ENCODE measurements around the gene PRPF8.
A peak's percentile ranks its signal among the peaks of the same experiment; 100 is the strongest.
"Not testable (repeated sequence)": the region's sequence is repeated elsewhere in the genome, so short reads cannot be mapped to it uniquely, and the experiment has no call there.

PRPF8 gene

GRCh38 chr17:1684378-1685189 is at the start of gene PRPF8:
Gene PRPF8 (minus strand): TSS chr17:1684867. CDS start chr17:1684571, 296 bp downstream.
- peak; percentile 99 for DNase-seq

DNA sequence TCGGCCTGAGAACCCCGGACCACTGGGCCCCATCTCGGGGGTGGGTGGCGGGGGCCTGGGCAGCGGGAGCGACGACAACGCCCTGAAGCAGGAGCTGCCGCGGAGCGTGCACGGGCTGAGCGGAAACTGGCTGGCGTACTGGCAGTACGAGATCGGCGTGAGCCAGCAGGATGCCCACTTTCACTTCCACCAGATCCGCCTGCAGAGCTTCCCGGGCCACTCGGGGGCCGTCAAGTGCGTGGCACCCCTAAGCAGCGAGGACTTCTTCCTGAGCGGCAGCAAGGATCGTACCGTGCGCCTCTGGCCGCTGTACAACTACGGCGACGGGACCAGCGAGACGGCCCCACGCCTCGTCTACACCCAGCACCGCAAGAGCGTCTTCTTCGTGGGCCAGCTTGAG is 49.1 kb upstream of the PRPF8 start:
- no peak for DNase-seq

GRCh38 chr17:1732833-1733321 is 48.2 kb upstream of the PRPF8 start:
- DNase-seq: no peak

DNA sequence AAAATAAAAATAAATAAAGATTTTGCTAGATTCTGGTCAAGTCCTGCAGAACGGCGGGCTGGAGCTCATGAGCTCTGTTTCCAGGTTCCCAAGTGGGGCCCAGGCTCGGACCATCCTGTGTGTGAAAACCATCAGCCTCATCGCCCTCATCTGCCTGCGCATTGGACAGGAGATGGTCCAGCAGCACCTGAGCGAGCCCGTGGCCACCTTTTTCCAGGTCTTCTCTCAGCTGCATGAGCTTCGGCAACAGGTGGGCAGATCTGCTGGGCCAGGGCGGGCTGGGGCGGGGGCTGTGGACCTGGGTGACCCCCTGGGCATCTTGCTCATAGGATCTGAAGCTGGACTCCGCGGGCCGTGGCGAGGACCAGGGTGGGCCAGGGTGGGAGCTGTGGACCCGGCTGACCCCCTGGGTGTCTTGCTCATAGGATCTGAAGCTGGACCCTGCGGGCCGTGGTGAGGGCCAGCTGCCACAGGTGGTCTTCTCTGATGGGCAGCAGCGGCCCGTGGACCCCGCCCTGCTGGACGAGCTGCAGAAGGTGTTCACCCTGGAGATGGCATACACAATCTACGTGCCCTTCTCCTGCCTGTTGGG is 47.7 kb upstream of the PRPF8 start:
- no peak for DNase-seq

DNA sequence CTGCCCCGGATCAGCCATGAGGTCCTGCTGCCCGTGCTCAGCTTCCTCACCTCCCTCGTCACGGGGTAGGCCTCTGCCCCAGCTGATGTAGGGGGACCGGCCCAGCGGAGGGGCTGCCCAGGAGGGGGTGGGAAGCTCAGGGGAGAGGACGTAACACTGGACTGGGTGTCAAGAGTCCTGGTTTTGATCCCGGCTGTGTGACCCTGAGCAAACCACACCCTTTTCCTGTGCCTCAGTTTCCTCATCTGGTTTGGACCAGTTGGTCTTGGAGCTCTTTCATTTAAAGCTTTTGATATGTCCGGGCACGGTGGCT is 46.5 kb upstream of the PRPF8 start:
- no peak for DNase-seq

DNA sequence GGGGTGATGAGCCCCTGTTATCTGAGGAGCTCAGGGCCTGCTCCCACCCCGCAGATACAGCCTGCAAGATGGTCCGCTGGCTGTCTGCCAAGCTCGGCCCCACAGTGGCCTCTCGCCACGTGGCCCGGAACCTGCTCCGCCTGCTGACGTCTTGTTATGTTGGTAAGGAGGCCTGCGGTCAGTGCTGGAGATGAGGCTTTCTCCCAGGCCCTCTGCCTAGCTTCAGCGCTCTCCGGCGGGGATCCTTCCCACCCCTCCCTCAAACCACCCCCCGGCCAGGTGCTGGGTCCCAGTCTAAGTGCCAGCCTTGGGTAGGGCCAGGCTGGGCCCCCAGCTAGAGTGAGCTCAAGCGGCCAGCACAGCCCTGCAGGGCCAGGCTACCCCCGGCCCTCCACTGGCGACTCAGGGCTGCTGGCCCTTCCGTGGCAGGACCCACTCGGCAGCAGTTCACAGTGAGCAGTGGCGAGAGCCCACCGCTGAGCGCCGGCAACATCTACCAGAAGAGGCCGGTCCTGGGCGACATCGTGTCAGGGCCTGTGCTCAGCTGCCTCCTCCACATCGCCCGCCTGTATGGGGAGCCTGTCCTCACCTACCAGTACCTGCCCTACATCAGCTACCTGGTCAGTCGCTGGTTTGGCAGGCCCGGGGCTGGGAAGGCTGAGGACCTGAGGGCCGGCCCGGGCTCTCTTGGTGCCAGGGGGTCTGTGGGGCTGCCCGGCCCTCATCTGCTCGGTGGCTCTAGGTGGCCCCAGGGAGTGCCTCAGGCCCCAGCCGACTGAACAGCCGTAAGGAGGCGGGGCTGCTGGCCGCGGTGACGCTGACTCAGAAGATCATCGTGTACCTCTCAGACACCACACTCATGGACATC is 45.9 kb upstream of the PRPF8 start:
- DNase-seq: no peak

DNA sequence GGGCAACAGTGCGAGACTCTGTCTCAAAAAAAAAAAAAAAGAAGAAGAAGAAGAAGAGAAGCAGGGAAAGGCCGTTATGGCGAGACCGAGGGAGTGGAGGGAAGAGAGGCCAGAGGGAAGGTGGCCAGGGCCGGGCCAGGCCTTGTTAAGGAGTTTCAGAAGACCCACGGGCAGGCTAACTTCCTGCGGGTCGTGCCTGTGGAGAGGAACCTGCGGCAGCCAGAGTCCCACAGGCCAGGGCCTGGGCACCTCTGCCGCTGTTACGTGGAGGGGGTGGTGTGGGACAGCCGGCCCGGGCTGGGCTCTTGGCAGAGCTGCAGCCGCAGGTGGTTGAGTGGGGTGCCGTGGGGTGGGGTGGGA is 45.3 kb upstream of the PRPF8 start:
- no peak for DNase-seq

DNA sequence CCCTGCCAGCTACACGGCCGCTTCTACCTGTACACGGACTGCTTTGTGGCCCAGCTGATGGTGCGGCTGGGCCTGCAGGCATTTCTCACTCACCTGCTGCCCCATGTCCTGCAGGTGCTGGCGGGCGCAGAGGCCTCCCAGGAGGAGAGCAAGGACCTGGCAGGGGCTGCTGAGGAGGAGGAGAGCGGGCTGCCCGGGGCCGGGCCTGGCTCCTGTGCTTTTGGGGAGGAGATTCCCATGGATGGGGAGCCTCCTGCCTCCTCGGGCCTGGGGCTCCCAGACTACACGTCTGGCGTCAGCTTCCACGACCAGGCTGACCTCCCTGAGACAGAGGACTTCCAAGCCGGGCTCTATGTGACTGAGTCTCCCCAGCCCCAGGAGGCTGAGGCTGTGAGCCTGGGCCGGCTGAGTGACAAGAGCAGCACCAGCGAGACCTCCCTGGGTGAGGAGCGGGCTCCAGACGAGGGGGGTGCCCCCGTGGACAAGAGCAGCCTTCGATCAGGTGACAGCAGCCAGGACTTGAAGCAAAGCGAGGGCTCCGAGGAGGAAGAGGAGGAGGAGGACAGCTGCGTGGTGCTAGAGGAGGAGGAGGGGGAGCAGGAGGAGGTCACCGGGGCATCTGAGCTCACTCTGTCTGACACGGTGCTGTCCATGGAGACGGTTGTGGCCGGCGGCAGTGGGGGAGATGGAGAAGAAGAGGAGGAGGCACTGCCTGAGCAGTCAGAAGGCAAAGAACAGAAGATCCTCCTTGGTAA is 43.4 kb upstream of the PRPF8 start:
- no peak for DNase-seq

GRCh38 chr17:1727258-1727789 is 42.7 kb upstream of the PRPF8 start:
- DNase-seq: no peak

- no peak for DNase-seq
These were observed 42.1 kb upstream of the PRPF8 start for GRCh38 chr17:1726626-1727257.

DNA sequence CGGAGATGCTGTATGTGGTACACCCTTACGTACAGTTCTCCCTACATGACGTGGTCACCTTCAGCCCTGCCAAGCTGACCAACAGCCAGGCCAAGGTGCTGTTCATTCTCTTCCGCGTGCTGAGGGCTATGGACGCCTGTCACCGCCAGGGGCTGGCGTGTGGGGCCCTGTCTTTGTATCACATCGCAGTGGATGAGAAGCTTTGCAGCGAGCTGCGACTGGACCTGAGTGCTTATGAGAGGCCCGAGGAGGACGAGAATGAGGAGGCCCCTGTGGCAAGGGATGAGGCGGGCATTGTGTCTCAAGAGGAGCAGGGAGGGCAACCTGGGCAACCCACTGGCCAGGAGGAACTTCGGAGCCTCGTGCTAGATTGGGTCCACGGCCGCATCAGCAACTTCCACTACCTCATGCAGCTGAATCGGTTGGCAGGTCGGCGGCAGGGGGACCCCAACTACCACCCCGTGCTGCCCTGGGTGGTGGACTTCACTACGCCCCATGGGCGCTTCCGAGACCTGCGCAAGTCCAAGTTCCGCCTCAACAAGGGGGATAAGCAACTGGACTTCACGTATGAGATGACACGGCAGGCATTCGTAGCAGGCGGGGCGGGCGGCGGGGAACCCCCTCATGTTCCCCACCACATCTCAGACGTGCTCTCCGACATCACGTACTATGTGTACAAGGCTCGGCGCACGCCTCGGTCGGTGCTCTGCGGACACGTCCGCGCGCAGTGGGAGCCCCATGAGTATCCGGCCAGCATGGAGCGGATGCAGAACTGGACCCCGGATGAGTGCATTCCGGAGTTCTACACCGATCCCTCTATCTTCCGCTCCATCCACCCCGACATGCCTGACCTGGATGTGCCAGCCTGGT is 41.2 kb upstream of the PRPF8 start:
- DNase-seq: no peak

- no peak for DNase-seq
These were observed 40.4 kb upstream of the PRPF8 start for GRCh38 chr17:1724869-1725641.

- DNase-seq: peak; percentile 91
These were observed 39.7 kb upstream of the PRPF8 start, which contains the start of gene WDR81 for GRCh38 chr17:1724351-1724868. Gene WDR81 (plus strand): TSS chr17:1724704. CDS start chr17:1724960, 256 bp downstream.

GRCh38 chr17:1722022-1722421 is 37.4 kb upstream of the PRPF8 start:
- not testable (repeated sequence) for DNase-seq

GRCh38 chr17:1720856-1721386 is 36.3 kb upstream of the PRPF8 start:
- peak; percentile 73 for DNase-seq

DNA sequence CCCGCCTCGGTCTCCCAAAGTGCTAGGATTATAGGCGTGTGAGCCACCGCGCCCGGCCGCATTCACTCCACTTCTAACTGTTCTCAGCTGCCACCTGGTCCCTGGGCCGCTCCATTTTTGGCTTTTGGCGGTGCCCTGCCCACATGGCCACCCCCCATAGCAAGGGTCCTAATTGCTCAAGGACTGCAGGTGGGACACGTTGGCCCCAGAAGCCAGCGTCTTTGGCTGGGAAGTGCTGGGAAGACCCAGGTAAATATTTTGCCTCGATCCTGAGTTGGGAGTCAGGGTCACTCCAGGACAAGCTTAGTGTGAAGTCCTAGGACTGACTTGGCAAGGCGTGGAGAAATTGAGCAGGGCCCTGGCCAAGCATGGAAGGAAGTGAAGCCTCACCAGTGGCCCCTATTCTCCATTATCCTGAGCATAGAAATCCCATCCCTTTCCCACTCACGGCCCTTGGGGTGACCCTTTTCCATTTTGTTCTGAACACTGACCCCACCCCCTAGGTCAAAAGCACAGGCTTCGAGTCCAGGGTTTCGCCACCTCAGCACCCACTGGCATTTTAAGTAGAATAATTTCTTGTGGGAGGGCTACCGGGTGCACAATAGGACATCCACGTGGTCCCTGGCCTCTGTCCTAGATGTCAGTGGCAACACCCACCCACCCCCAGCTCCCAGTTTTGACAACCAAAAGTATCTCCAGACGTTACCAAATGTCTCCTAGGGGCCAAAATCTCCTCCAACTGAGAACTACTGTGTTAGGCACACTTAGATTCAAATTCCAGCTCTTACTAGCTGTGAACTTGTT is 33.9 kb upstream of the PRPF8 start:
- no peak for DNase-seq

GRCh38 chr17:1716912-1717695 is 32.4 kb upstream of the PRPF8 start:
- peak; percentile 98 for DNase-seq
